Suppressor macrophage (primary cell): ENCODE data around the gene LHPP.
"Not testable (repeated sequence)": the region's sequence is repeated elsewhere in the genome, so short reads cannot be mapped to it uniquely, and the experiment has no call there.

ENCODE experiments used
- DNase-seq, 4 experiments: peaks; one replicate each; pipeline ENCODE4 v3.0.0-alpha.2; 2020 to 2022

LHPP gene

GRCh38 chr10:124538706-124539105, 77.1 kb downstream of the LHPP start:
- DNase-seq: no peak

GRCh38 chr10:124539935-124540641, 78.5 kb downstream of the LHPP start:
- DNase-seq: peak; percentile 46 to 79 (median 66)

GRCh38 chr10:124541076-124541903, 79.7 kb downstream of the LHPP start:
- DNase-seq: no peak

GRCh38 chr10:124542336-124542735, 80.7 kb downstream of the LHPP start:
- no peak for DNase-seq

- no peak for DNase-seq
These were observed 81.5 kb downstream of the LHPP start for GRCh38 chr10:124543146-124543545.

- no peak for DNase-seq
These were observed 82.3 kb downstream of the LHPP start for GRCh38 chr10:124543971-124544370.

GRCh38 chr10:124544711-124545110, 83.1 kb downstream of the LHPP start:
- DNase-seq: peak; percentile 43 to 78 (median 64)

GRCh38 chr10:124545351-124546054, 83.9 kb downstream of the LHPP start:
- DNase-seq: no peak

- DNase-seq: no peak
These were observed 84.4 kb downstream of the LHPP start for GRCh38 chr10:124546055-124546369.

- no peak for DNase-seq
These were observed 85.5 kb downstream of the LHPP start for GRCh38 chr10:124546957-124547646.

GRCh38 chr10:124547647-124548168, 86.1 kb downstream of the LHPP start:
- DNase-seq: peak; percentile 33 to 62 (median 47)

GRCh38 chr10:124549171-124549570, 87.5 kb downstream of the LHPP start:
- DNase-seq: not testable (repeated sequence)

- DNase-seq: no peak
These were observed 88.8 kb downstream of the LHPP start for GRCh38 chr10:124550293-124551034.

- no peak for DNase-seq
These were observed 89.5 kb downstream of the LHPP start for GRCh38 chr10:124551097-124551496.

- DNase-seq: no peak
These were observed 90.1 kb downstream of the LHPP start for GRCh38 chr10:124551755-124552154.

- DNase-seq: no peak
These were observed 91.2 kb downstream of the LHPP start for GRCh38 chr10:124552691-124553276.

GRCh38 chr10:124554085-124554858, 92.6 kb downstream of the LHPP start:
- DNase-seq: no peak

GRCh38 chr10:124557167-124557566, 95.5 kb downstream of the LHPP start:
- no peak for DNase-seq

- DNase-seq: no peak
These were observed 96.2 kb downstream of the LHPP start for GRCh38 chr10:124557648-124558338.
